ENCODE results near the gene SLCO4A1. TPM values are rescaled to one million over a fixed set of nuclear protein-coding genes. Genes with fewer than 3 reads are reported as not detected.

The SLCO4A1 gene
- total and polyA plus RNA-seq, 9 of the 15 experiments (the other 6 are each of a cell fraction or from before 2014, with no cell fraction given) = 1.6 to 21.9 (median 12.8) TPM

DNA sequence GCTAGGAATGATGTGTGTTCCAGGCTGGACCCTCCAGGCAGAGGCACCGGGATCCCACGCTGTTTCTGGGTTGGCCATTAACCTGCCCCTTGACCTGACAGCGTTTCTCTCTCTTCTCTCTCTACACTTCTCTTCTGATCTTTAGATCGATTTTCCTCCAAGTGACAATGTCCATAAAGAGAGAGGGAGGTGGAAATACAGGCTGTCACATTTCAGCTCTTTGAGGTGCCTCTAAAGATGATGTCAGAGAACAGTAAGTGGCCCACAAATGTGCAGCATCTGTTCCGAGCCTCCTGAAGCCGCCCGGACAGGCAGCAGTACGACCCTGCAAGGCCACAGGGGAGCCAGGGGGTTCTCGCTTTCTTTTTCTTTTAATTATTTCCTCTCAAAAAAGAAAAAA is 2.5 kb upstream of the SLCO4A1 start:
- Histone ChIP-seq H2AFZ (ENCODE audit: low read depth, low read length) (no peak overlapping the region), H3K4me3 (no peak overlapping the region), H3K4me1 (replicated peaks in 1 of 2; ENCODE audit: control insufficient read depth in 2 of 2, insufficient read depth in 2 of 2, low read length in 2 of 2) (peaks cover 10 to 62% of the 10 kb centered on the region in 2 experiments), H3K27ac (ENCODE audit: extremely low read depth, low read depth, low read length) (no peak overlapping the region), H3K36me3 (ENCODE audit: control insufficient read depth, insufficient read depth, low read length) (peaks cover 15% of the 10 kb centered on the region; the same call in 1 of the 3 replicates), H3K9me3 (replicated peaks; ENCODE audit: control insufficient read depth, insufficient read depth, low read depth, low read length) (no peaks in the 10 kb centered on the region; the same call in 1 of the 2 replicates), H3K4me2 (ENCODE audit: insufficient read depth, low read length) (no peak overlapping the region), H3K79me2 (ENCODE audit: control insufficient read depth, insufficient read depth, low read length) (peaks cover 23% of the 10 kb centered on the region), H4K20me1 (replicated peaks; ENCODE audit: control insufficient read depth, insufficient read depth, low read length) (peaks cover 17% of the 10 kb centered on the region), H3K9me1 (ENCODE audit: control insufficient read depth, insufficient read depth, low read length) (peaks cover 4% of the 10 kb centered on the region), H3K27me3 (ENCODE audit: control insufficient read depth in 2 of 2, insufficient read depth in 2 of 2, low read length in 2 of 2) (peaks cover 4 to 23% of the 10 kb centered on the region in 2 experiments; a peak in 3 of 5 replicates), H3K9ac (ENCODE audit: insufficient read depth in 1 of 2, low read depth in 2 of 2, low read length in 2 of 2) (no peak overlapping the region)
- no TSS peak for BruUV-seq (replicated peaks)
- FAIRE-seq (peak; percentile 23), ATAC-seq (no peak), DNase-seq (ENCODE audit: extremely low read depth in 1 of 4, low spot score in 3 of 4) (no peak)
- ChIA-PET POLR2A (no interaction called here), CTCF (ENCODE audit: low intra/inter-chr PET ratio) (no interaction called here)
- no peak for TF ChIP-seq PRPF4 (IDR thresholded peaks at IDR 0.05; ENCODE audit: insufficient read depth, low read depth, low read length, poor library complexity, severe bottlenecking)
- TF ChIP-seq, protein P1, sequence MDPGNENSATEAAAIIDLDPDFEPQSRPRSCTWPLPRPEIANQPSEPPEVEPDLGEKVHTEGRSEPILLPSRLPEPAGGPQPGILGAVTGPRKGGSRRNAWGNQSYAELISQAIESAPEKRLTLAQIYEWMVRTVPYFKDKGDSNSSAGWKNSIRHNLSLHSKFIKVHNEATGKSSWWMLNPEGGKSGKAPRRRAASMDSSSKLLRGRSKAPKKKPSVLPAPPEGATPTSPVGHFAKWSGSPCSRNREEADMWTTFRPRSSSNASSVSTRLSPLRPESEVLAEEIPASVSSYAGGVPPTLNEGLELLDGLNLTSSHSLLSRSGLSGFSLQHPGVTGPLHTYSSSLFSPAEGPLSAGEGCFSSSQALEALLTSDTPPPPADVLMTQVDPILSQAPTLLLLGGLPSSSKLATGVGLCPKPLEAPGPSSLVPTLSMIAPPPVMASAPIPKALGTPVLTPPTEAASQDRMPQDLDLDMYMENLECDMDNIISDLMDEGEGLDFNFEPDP (CRISPR knock-in tag; IDR thresholded peaks at IDR 0.05) = no peak
- TF ChIP-seq RB1 (IDR thresholded peaks at IDR 0.05; ENCODE audit: low read depth) = no peak
- TF ChIP-seq, protein P2, sequence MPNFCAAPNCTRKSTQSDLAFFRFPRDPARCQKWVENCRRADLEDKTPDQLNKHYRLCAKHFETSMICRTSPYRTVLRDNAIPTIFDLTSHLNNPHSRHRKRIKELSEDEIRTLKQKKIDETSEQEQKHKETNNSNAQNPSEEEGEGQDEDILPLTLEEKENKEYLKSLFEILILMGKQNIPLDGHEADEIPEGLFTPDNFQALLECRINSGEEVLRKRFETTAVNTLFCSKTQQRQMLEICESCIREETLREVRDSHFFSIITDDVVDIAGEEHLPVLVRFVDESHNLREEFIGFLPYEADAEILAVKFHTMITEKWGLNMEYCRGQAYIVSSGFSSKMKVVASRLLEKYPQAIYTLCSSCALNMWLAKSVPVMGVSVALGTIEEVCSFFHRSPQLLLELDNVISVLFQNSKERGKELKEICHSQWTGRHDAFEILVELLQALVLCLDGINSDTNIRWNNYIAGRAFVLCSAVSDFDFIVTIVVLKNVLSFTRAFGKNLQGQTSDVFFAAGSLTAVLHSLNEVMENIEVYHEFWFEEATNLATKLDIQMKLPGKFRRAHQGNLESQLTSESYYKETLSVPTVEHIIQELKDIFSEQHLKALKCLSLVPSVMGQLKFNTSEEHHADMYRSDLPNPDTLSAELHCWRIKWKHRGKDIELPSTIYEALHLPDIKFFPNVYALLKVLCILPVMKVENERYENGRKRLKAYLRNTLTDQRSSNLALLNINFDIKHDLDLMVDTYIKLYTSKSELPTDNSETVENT (CRISPR knock-in tag; IDR thresholded peaks at IDR 0.05) = no peak
- no peak for TF ChIP-seq GATAD2A (IDR thresholded peaks at IDR 0.05)
- TF ChIP-seq KAT8 (IDR thresholded peaks at IDR 0.05; ENCODE audit: low read depth) = no peak
- TF ChIP-seq TCF7L2 (IDR thresholded peaks at IDR 0.05; ENCODE audit: low read depth, low read length) = no peak
- no peak for TF ChIP-seq ZKSCAN1 (IDR thresholded peaks at IDR 0.05; ENCODE audit: low read depth, low read length)
- no peak for TF ChIP-seq TBL1XR1 (IDR thresholded peaks at IDR 0.05; ENCODE audit: low read length in 2 of 2)
- TF ChIP-seq ZNF764 (CRISPR knock-in tag; IDR thresholded peaks at IDR 0.05; ENCODE audit: low read depth) = no peak
- no peak for TF ChIP-seq EHMT2 (IDR thresholded peaks at IDR 0.05)
- no peak for TF ChIP-seq MAZ (CRISPR knock-in tag; conservative IDR thresholded peaks at IDR 0.05 in 1 of 2, IDR thresholded peaks at IDR 0.05 in 1 of 2)
- TF ChIP-seq XRCC3 (IDR thresholded peaks at IDR 0.05) = no peak
- no peak for TF ChIP-seq ELF2 (CRISPR knock-in tag; IDR thresholded peaks at IDR 0.05)
- TF ChIP-seq, protein P3, sequence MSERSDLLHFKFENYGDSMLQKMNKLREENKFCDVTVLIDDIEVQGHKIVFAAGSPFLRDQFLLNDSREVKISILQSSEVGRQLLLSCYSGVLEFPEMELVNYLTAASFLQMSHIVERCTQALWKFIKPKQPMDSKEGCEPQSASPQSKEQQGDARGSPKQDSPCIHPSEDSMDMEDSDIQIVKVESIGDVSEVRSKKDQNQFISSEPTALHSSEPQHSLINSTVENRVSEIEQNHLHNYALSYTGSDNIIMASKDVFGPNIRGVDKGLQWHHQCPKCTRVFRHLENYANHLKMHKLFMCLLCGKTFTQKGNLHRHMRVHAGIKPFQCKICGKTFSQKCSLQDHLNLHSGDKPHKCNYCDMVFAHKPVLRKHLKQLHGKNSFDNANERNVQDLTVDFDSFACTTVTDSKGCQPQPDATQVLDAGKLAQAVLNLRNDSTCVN (CRISPR knock-in tag; IDR thresholded peaks at IDR 0.05) = no peak
- TF ChIP-seq RBM14 (IDR thresholded peaks at IDR 0.05; ENCODE audit: borderline replicate concordance, insufficient read depth, low read depth, low read length) = no peak
- TF ChIP-seq ZFP36 (IDR thresholded peaks at IDR 0.05; ENCODE audit: low read depth, low read length, partially characterized antibody) = no peak
- no peak for TF ChIP-seq MYNN (IDR thresholded peaks at IDR 0.05)
- TF ChIP-seq MYNN (CRISPR knock-in tag; IDR thresholded peaks at IDR 0.05) = no peak
- in situ Hi-C loops (cut with MboI) (no loop called here), intact Hi-C loops (cut with micrococcal nuclease) (no loop called here)
- WGBS (ENCODE audit: insufficient coverage, low coverage, missing lambda C conversion rate) = 65% methylated on average over 8 of the region's 9 CpGs

Measured in K562 (cell line).